Keratinocyte (primary cell): ENCODE measurements around the gene IL10RA. TPM values are rescaled to one million over a fixed set of nuclear protein-coding genes. Genes with fewer than 3 reads are reported as not detected.

Source experiments
- DNase-seq: peaks from one replicate; pipeline ENCODE4 v3.0.0-alpha.2; 2011; ENCODE audit warnings: low read depth, missing footprints, low spot score
- FAIRE-seq: peaks from 2 replicates; lab custom pipeline; 2011; peaks lifted over from hg19 to GRCh38; lab: Jason Lieb, UNC
- H2AFZ ChIP-seq: 2 replicates; pipeline ENCODE4 v1.6.0; 2012; ENCODE audit warnings: low read length, control low read depth, inconsistent platforms; ENCODE audit not compliant: control insufficient read depth
- H3K27ac ChIP-seq: 2 replicates; pipeline ENCODE4 v1.5.1; 2011; ENCODE audit warnings: low read length; ENCODE audit not compliant: control insufficient read depth, insufficient read depth
- H3K27me3 ChIP-seq: 3 replicates; pipeline ENCODE4 v1.6.0; 2011; ENCODE audit warnings: low read length; ENCODE audit not compliant: control insufficient read depth, insufficient read depth; ENCODE audit errors: extremely low read depth
- H3K36me3 ChIP-seq, 2 experiments: 2 replicates in 1 of 2; 3 replicates in 1 of 2; pipeline ENCODE4 v1.5.1; 2011; ENCODE audit warnings: low read length in 2 of 2, mild to moderate bottlenecking in 1 of 2; ENCODE audit not compliant: control insufficient read depth in 2 of 2, insufficient read depth in 2 of 2; ENCODE audit errors: extremely low read depth in 1 of 2
- H3K4me1 ChIP-seq: 3 replicates; pipeline ENCODE4 v1.5.1; 2011; ENCODE audit warnings: low read length; ENCODE audit not compliant: control insufficient read depth, insufficient read depth; ENCODE audit errors: extremely low read depth
- H3K4me2 ChIP-seq: 3 replicates; pipeline ENCODE4 v1.6.0; 2011; ENCODE audit warnings: low read depth, low read length; ENCODE audit not compliant: control insufficient read depth, insufficient read depth; ENCODE audit errors: extremely low read depth
- H3K4me3 ChIP-seq, 3 experiments: fragments of 200-600 bp in 1 of 3; sonication (generic) in 1 of 3; 2 replicates in 2 of 3; 3 replicates in 1 of 3; pipeline ENCODE4 v1.5.1; 2011 to 2016; ENCODE audit warnings: low read length in 3 of 3, mild to moderate bottlenecking in 3 of 3, control low read depth in 2 of 3, inconsistent platforms in 1 of 3, low read depth in 1 of 3, mixed read lengths in 1 of 3, mixed run types in 1 of 3, moderate library complexity in 1 of 3; ENCODE audit not compliant: control insufficient read depth in 2 of 3, insufficient read depth in 2 of 3; ENCODE audit errors: extremely low read depth in 1 of 3
- H3K79me2 ChIP-seq: 2 replicates; pipeline ENCODE4 v1.6.0; 2012; ENCODE audit warnings: low read length; ENCODE audit not compliant: control insufficient read depth, insufficient read depth
- H3K9ac ChIP-seq: 3 replicates; pipeline ENCODE4 v1.6.0; 2011; ENCODE audit warnings: low read length; ENCODE audit not compliant: control insufficient read depth, insufficient read depth; ENCODE audit errors: extremely low read depth
- H3K9me1 ChIP-seq: 3 replicates; pipeline ENCODE4 v1.6.0; 2011; ENCODE audit warnings: low read length; ENCODE audit not compliant: control insufficient read depth, insufficient read depth; ENCODE audit errors: extremely low read depth
- H3K9me3 ChIP-seq: 2 replicates; pipeline ENCODE4 v1.5.1; 2012; ENCODE audit warnings: low read depth, low read length; ENCODE audit not compliant: control insufficient read depth
- H4K20me1 ChIP-seq: 3 replicates; pipeline ENCODE4 v1.6.0; 2011; ENCODE audit warnings: low read length; ENCODE audit not compliant: control insufficient read depth, insufficient read depth; ENCODE audit errors: extremely low read depth
- CTCF ChIP-seq, 3 experiments: IDR thresholded peaks in 1 of 3; conservative IDR thresholded peaks in 1 of 3; optimal IDR thresholded peaks in 1 of 3; 2 replicates in 2 of 3; 3 replicates in 1 of 3; pipeline versions ENCODE3 to v1.5.1; 2011; ENCODE audit warnings: low read length in 3 of 3, mild to moderate bottlenecking in 3 of 3, moderate library complexity in 2 of 3, control low read depth in 1 of 3, inconsistent platforms in 1 of 3; ENCODE audit not compliant: insufficient read depth in 2 of 3; ENCODE audit errors: extremely low read depth in 1 of 3
- EZH2 ChIP-seq: IDR thresholded peaks from one replicate; pipeline ENCODE4 v1.6.1; 2012; ENCODE audit warnings: inconsistent platforms, mild to moderate bottlenecking, low read length, moderate library complexity
- dilution Hi-C: fragments of 300-500 bp; cut with MboI; formaldehyde crosslinking; loops from one replicate; pipeline ENCODE4 v1.7.0; 2020; ENCODE audit warnings: low sequenced_read_pairs; ENCODE audit not compliant: extremely low pct_ligation_motif_present
- polyA plus RNA-seq, 5 experiments: library from polyadenylated mRNA; depleted of rRNA in 3 of 5; stranded (reverse) in 3 of 5; stranded (forward) in 1 of 5; unstranded in 1 of 5; fragments of >200 nt; gene quantifications; 1 replicate in 1 of 5; 2 replicates in 3 of 5; 3 replicates in 1 of 5; pipeline versions ENCODE4 v1.2.1 to v1.2.3, GENCODE V29; 2011 to 2012; ENCODE audit warnings: missing spikeins in 2 of 5, low read depth in 1 of 5, low replicate concordance in 1 of 5

The IL10RA gene
- polyA plus RNA-seq, 1 donor (not counting 4 experiments of a cell fraction or from before 2014, with no cell fraction given), result 0.04 TPM

- H3K9me1 ChIP-seq, result no peaks in the 10 kb centered on the region
- no peak overlapping the region for H3K9ac ChIP-seq
- FAIRE-seq, result no peak
- no peaks in the 10 kb centered on the region for H4K20me1 ChIP-seq
- dilution Hi-C loops, result no loop called here
- peaks cover 5% of the 10 kb centered on the region for H3K27me3 ChIP-seq
- no peaks in the 10 kb centered on the region for H3K36me3 ChIP-seq
- H3K79me2 ChIP-seq, result no peaks in the 10 kb centered on the region
- H3K4me1 ChIP-seq, result peaks cover 5% of the 10 kb centered on the region
- no peaks in the 10 kb centered on the region for H3K9me3 ChIP-seq
- H2AFZ ChIP-seq, result no peak overlapping the region
- TF ChIP-seq CTCF (optimal IDR thresholded peaks at IDR 0.05 in 1 of 3, IDR thresholded peaks at IDR 0.05 in 1 of 3, conservative IDR thresholded peaks at IDR 0.05 in 1 of 3; ENCODE audit: extremely low read depth in 1 of 3, insufficient read depth in 2 of 3, low read length in 3 of 3), result no peak
- no peak for TF ChIP-seq EZH2
- no peak for DNase-seq
- H3K4me3 ChIP-seq, result no peak overlapping the region
- no peak overlapping the region for H3K27ac ChIP-seq
- no peak overlapping the region for H3K4me2 ChIP-seq
Measured at GRCh38 chr11:117973503-117973860, 12.7 kb upstream of the IL10RA start.

- TF ChIP-seq CTCF (optimal IDR thresholded peaks at IDR 0.05 in 1 of 3, IDR thresholded peaks at IDR 0.05 in 1 of 3, conservative IDR thresholded peaks at IDR 0.05 in 1 of 3; ENCODE audit: extremely low read depth in 1 of 3, insufficient read depth in 2 of 3, low read length in 3 of 3), result no peak
- H4K20me1 ChIP-seq, result no peaks in the 10 kb centered on the region
- H3K4me2 ChIP-seq, result no peak overlapping the region
- H3K9me1 ChIP-seq, result no peaks in the 10 kb centered on the region
- H2AFZ ChIP-seq, result no peak overlapping the region
- H3K27me3 ChIP-seq, result peaks cover 5% of the 10 kb centered on the region
- H3K27ac ChIP-seq, result no peak overlapping the region
- DNase-seq, result no peak
- H3K36me3 ChIP-seq, result no peaks in the 10 kb centered on the region
- no peak overlapping the region for H3K9ac ChIP-seq
- no peak for FAIRE-seq
- H3K9me3 ChIP-seq, result no peaks in the 10 kb centered on the region
- no peak overlapping the region for H3K4me3 ChIP-seq
- H3K4me1 ChIP-seq, result no peaks in the 10 kb centered on the region
- no peaks in the 10 kb centered on the region for H3K79me2 ChIP-seq
- dilution Hi-C loops, result no loop called here
Measured at GRCh38 chr11:117976445-117976844, 9.7 kb upstream of the IL10RA start.
